ENCODE results near the gene PLAC8.
A peak's percentile ranks its signal among the peaks of the same experiment; 100 is the strongest.
"Not testable (repeated sequence)": the region's sequence is repeated elsewhere in the genome, so short reads cannot be mapped to it uniquely, and the experiment has no call there.

PLAC8 gene

GRCh38 chr4:83113429-83113786 lies 1.1 kb downstream of the PLAC8 start:
- no peak for DNase-seq (ENCODE audit: low read depth)
- no peak overlapping the region for H3K4me3 ChIP-seq (ENCODE audit: low read depth, low read length)
- TF ChIP-seq CTCF (IDR thresholded peaks at IDR 0.05; ENCODE audit: control insufficient read depth, extremely low read depth, insufficient read depth), result no peak

- no peak overlapping the region for H3K4me3 ChIP-seq (ENCODE audit: low read depth, low read length)
- no peak for TF ChIP-seq CTCF (IDR thresholded peaks at IDR 0.05; ENCODE audit: control insufficient read depth, extremely low read depth, insufficient read depth)
- no peak for DNase-seq (ENCODE audit: low read depth)
Measured at GRCh38 chr4:83112678-83113428, 1.7 kb downstream of the PLAC8 start.

GRCh38 chr4:83112231-83112630 lies 2.3 kb downstream of the PLAC8 start:
- no peak overlapping the region for H3K4me3 ChIP-seq (ENCODE audit: low read depth, low read length)
- no peak for TF ChIP-seq CTCF (IDR thresholded peaks at IDR 0.05; ENCODE audit: control insufficient read depth, extremely low read depth, insufficient read depth)
- no peak for DNase-seq (ENCODE audit: low read depth)

DNA sequence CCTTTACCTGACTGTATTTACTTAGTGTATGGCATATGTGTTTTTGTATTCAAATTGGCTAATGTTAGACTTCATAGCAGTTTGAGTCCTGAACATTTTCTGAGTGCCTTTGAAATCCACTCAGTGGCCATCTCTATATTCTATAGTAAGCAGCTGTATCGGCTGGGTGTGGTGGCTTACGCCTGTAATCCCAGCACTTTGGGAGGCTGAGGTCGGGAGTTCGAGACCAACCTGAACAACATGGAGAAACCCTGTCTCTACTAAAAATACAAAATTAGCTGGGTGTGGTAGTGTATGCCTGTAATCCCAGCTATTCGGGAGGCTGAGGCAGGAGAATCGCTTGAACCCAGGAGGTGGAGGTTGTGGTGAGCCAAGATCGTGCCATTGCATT lies 2.8 kb downstream of the PLAC8 start:
- not testable (repeated sequence) for H3K4me3 ChIP-seq (ENCODE audit: low read depth, low read length); DNase-seq (ENCODE audit: low read depth)

- TF ChIP-seq CTCF (IDR thresholded peaks at IDR 0.05; ENCODE audit: control insufficient read depth, extremely low read depth, insufficient read depth), result no peak
- DNase-seq (ENCODE audit: low read depth), result no peak
- H3K4me3 ChIP-seq (ENCODE audit: low read depth, low read length), result no peak overlapping the region
Measured at GRCh38 chr4:83110970-83111750, 3.4 kb downstream of the PLAC8 start.

DNA sequence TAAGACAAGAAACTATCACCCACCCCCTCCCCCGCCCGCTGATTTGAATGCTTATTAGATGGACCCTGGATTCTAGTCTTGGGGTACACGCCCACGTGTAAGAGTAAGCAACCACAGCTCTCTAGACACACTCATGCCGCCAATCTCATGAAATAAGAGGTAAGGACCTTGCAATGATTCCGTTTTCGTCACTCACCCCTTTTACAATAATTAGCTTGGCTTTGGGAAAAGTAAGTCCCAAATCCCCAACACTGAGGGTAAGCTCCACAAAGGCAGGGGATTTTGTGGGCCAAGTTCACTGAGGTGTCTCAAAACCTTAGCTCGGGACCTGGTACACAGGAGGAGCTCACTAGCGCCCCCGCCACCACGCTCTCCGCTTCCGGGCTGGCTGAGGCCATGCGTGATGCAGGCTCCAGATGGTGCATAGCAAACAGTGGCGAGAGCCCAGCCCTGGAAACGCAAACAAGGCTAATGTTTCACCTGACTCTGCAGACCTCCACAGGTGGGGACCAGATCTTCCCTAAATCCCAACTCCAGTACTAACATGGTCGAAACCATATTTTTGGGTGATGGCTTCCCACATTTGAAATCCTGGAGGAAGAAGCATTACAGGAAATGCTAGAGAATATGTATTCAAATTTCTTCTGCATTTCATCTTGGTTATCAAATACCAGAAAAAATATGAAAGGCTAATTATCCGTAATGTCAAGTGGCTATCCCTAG lies 4.1 kb downstream of the PLAC8 start:
- H3K4me3 ChIP-seq (ENCODE audit: low read depth, low read length), result peak overlapping the region; percentile 54
- TF ChIP-seq CTCF (IDR thresholded peaks at IDR 0.05; ENCODE audit: control insufficient read depth, extremely low read depth, insufficient read depth), result peak; percentile 74
- peak; percentile 67 for DNase-seq (ENCODE audit: low read depth)

Measured in LNCaP clone FGC (cell line).